LNCaP clone FGC (cell line): ENCODE data around the gene DGKD.

Experiments used
- DNase-seq: peaks from one replicate; pipeline ENCODE4 v3.0.0-alpha.2; 2011; ENCODE audit warnings: low read depth
- H3K4me3 ChIP-seq: 2 replicates; pipeline ENCODE4 v1.5.1; 2011; ENCODE audit warnings: mild to moderate bottlenecking, low read depth, low read length, control low read depth
- CTCF ChIP-seq: IDR thresholded peaks from 2 replicates; pipeline ENCODE4 v1.5.1; 2012; ENCODE audit warnings: mild to moderate bottlenecking; ENCODE audit not compliant: control insufficient read depth, insufficient read depth; ENCODE audit errors: extremely low read depth

The DGKD gene

GRCh38 chr2:233433029-233433428, 78.7 kb downstream of the DGKD start:
- no peak overlapping the region for H3K4me3 ChIP-seq
- no peak for TF ChIP-seq CTCF
- DNase-seq, result no peak

GRCh38 chr2:233433794-233434193, 79.5 kb downstream of the DGKD start:
- H3K4me3 ChIP-seq, result no peak overlapping the region
- no peak for TF ChIP-seq CTCF
- no peak for DNase-seq

GRCh38 chr2:233434666-233435330, 80.5 kb downstream of the DGKD start:
- DNase-seq, result no peak
- TF ChIP-seq CTCF, result no peak
- no peak overlapping the region for H3K4me3 ChIP-seq

GRCh38 chr2:233435436-233436190, 81.3 kb downstream of the DGKD start:
- no peak for DNase-seq
- no peak for TF ChIP-seq CTCF
- no peak overlapping the region for H3K4me3 ChIP-seq

- DNase-seq, result no peak
- H3K4me3 ChIP-seq, result no peak overlapping the region
- no peak for TF ChIP-seq CTCF
Observed at GRCh38 chr2:233436191-233436581, 81.9 kb downstream of the DGKD start.

- no peak for TF ChIP-seq CTCF
- DNase-seq, result no peak
- H3K4me3 ChIP-seq, result no peak overlapping the region
Observed at GRCh38 chr2:233436691-233437438, 82.6 kb downstream of the DGKD start.
